Measurements from ENCODE around the gene CPVL.

Gene CPVL

GRCh38 chr7:29065181-29065857 is 81.0 kb downstream of the CPVL start:
- TF ChIP-seq, protein P1, sequence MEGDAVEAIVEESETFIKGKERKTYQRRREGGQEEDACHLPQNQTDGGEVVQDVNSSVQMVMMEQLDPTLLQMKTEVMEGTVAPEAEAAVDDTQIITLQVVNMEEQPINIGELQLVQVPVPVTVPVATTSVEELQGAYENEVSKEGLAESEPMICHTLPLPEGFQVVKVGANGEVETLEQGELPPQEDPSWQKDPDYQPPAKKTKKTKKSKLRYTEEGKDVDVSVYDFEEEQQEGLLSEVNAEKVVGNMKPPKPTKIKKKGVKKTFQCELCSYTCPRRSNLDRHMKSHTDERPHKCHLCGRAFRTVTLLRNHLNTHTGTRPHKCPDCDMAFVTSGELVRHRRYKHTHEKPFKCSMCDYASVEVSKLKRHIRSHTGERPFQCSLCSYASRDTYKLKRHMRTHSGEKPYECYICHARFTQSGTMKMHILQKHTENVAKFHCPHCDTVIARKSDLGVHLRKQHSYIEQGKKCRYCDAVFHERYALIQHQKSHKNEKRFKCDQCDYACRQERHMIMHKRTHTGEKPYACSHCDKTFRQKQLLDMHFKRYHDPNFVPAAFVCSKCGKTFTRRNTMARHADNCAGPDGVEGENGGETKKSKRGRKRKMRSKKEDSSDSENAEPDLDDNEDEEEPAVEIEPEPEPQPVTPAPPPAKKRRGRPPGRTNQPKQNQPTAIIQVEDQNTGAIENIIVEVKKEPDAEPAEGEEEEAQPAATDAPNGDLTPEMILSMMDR (IDR thresholded peaks at IDR 0.05) = no peak
- no peak for TF ChIP-seq ZFX (IDR thresholded peaks at IDR 0.05; ENCODE audit: borderline replicate concordance)

GRCh38 chr7:29063872-29064271 is 82.5 kb downstream of the CPVL start:
- TF ChIP-seq, protein P1 (IDR thresholded peaks at IDR 0.05) = no peak
- TF ChIP-seq ZFX (IDR thresholded peaks at IDR 0.05; ENCODE audit: borderline replicate concordance) = no peak

More at GRCh38 chr7:29065181-29065857, 81.0 kb downstream of the CPVL start:
- H3K27ac ChIP-seq = no peak overlapping the region

GRCh38 chr7:29063236-29063635 is 83.1 kb downstream of the CPVL start:
- TF ChIP-seq, protein P1 (IDR thresholded peaks at IDR 0.05) = no peak
- TF ChIP-seq ZFX (IDR thresholded peaks at IDR 0.05; ENCODE audit: borderline replicate concordance) = no peak
- no peak overlapping the region for H3K27ac ChIP-seq

More at GRCh38 chr7:29063872-29064271, 82.5 kb downstream of the CPVL start:
- H3K27ac ChIP-seq = no peak overlapping the region

DNA sequence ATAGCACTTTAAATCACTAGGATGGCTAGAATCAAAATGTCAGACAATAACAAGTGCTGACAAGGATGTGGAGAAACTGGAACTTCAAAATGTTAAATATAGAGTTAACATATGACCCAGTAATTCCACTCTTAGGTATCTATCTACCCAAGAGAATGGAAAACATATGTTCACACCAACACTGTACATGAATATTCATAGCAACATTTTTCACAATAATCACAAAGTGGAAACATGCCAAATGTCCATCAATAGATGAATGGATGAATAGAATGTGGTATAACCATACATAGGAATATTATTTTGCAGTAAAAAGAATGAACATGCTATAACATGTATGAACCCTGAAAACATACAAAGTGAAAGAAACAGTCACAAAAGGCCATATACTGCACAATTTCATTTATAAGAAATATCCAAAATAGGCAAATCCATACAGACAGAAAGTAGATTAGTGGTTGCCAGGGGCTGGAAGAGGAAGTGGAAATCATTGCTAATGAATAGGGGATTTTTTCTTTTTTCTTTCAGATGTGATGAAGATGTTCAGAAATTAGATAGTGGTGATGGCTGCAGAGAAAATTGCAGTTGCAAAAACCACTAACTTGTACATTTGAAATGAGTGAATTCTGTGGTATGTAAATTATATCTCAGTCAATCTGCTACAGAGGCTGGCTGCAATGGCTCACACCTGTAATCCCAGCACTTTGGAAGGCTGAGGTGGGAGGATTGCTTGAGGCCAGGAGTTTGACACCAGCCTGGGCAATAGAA is 93.0 kb downstream of the CPVL start:
- no peak overlapping the region for H3K27ac ChIP-seq
- TF ChIP-seq ZFX (IDR thresholded peaks at IDR 0.05; ENCODE audit: borderline replicate concordance) = no peak
- TF ChIP-seq, protein P1 (IDR thresholded peaks at IDR 0.05) = no peak

- no peak for TF ChIP-seq ZFX (IDR thresholded peaks at IDR 0.05; ENCODE audit: borderline replicate concordance)
- TF ChIP-seq, protein P1 (IDR thresholded peaks at IDR 0.05) = no peak
- H3K27ac ChIP-seq = no peak overlapping the region
These were observed 99.4 kb downstream of the CPVL start for GRCh38 chr7:29046978-29047377.

GRCh38 chr7:29045258-29046086 is 100.9 kb downstream of the CPVL start:
- TF ChIP-seq, protein P1 (IDR thresholded peaks at IDR 0.05) = no peak
- TF ChIP-seq ZFX (IDR thresholded peaks at IDR 0.05; ENCODE audit: borderline replicate concordance) = no peak
- no peak overlapping the region for H3K27ac ChIP-seq
